Left forelimb (tissue), 1 donor: ENCODE measurements around the gene CD300A.

ENCODE experiments used
- DNase-seq: peaks from one replicate; pipeline ENCODE4 v3.0.0-alpha.2; 2018; ENCODE audit warnings: low spot score

The CD300A gene

GRCh38 chr17:74439691-74440567, 26.5 kb upstream of the CD300A start:
- no peak for DNase-seq

GRCh38 chr17:74441537-74441936, 24.9 kb upstream of the CD300A start:
- DNase-seq, result no peak

DNA sequence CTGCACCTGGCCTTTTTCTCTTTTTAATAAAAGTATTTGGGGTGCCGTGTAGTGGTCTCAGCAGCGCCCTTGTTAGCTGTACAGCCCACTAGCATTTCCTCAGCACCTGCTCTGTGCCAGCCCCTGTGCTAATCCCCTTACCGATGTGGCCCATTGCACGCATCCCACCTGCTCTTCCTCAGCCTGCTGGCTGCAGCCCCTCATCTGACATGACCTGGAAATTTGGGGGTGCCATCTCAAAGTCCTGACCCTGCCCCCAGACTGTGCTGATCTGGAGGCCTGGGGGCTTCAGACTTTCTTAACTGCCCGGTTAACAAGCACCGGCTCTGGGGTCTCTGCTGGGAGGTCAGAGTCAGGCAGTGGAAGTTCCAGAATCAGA, 24.2 kb upstream of the CD300A start:
- DNase-seq, result no peak

DNA sequence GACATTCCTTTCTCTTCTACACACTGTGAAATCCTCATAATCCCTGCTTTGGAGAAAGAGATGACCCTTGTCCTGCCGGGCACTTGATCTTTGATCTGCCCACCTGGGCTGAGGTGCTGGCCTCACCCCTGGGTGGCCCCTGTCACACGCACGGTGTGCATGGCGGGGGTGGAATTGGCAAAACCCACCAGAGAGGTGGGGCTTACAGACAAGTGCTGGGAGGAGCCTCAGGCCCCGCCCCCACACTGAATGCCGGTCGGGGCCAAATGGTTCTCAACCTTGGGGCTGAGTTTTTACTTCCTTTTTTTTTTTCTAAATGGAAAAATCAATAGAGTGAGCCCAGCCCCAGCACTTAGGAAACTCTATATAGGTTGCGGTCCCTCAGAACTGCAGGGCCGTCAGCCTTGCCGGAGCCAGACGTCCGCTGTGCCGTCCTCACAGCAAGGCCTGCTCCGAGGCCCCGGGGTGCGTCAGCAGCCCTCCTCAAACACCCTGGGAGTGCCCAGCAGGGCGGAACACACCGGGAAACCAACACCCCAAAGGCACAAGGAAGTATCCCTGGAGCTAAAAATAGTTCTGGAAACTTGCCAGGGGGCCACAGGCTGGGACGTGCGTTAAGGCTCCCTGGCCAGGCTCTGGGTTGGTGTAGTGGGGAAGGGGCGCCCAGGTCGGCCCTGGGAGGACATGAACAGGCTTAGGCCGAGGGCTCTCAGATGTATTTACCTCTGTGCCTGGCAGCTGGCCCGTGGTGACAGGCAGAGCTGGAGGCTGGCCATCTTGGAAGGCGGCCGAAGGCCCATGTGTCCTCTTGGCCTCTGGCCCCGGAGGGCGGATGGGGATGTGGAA, 23.5 kb upstream of the CD300A start:
- DNase-seq, result no peak

DNA sequence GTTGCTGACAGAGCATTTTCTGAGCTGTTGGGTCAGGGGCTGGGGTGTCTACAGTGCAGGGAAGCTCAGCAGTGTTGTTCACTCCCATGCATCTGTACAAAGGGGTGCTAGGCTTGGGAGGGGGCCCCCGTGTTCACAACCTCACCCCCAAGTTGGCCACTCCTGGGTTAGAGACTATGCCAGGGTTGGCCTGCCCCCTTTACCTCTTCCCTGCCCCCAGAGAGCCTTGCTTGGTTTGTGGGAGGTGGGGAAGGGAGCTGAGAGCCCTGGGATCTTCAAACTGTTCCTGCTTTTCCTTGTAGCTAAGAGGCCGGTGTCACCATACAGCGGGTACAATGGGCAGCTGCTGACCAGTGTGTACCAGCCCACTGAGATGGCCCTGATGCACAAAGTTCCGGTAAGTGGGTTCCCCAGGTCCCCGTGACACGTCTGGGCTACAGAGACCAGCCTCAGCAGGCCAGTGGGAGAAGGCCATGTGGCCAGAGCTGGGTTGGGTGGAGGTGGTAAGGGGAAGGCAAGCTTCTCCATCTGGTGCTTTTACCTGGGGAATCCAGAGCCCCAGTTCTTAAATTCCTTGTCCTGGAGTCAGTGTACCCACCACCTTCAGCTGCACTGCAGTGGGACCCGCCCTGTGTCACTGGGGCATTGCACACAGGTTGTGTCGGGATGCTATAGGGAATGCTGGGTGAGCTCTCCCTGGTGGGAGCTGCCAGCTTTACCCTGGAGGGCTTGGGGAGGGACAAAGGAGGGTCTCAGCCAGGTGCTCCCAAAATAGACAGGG, 22.7 kb upstream of the CD300A start:
- DNase-seq, result peak; percentile 47

DNA sequence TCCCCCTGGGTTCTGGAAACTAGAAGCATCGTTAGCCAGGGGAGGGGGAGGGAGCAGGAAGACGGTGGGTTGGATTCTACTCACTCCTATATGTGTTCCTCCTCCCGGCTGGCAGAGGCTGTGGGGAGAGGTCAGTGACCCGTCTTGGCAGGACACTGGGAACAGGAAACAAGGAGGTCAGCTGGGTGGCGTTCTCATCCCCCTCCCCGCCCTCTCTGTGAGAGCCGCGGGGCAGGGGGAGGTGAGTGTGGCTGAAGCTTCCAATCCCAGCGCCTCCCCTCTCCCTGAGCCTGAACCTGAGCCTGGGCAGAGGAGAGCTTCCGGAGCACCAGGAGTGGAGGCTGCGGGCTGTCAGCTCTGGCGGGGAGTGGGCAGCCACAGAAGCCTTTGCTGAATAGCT, 22.0 kb upstream of the CD300A start:
- DNase-seq, result peak; percentile 70

- DNase-seq, result no peak
Measured at GRCh38 chr17:74445158-74445557, 21.3 kb upstream of the CD300A start.

DNA sequence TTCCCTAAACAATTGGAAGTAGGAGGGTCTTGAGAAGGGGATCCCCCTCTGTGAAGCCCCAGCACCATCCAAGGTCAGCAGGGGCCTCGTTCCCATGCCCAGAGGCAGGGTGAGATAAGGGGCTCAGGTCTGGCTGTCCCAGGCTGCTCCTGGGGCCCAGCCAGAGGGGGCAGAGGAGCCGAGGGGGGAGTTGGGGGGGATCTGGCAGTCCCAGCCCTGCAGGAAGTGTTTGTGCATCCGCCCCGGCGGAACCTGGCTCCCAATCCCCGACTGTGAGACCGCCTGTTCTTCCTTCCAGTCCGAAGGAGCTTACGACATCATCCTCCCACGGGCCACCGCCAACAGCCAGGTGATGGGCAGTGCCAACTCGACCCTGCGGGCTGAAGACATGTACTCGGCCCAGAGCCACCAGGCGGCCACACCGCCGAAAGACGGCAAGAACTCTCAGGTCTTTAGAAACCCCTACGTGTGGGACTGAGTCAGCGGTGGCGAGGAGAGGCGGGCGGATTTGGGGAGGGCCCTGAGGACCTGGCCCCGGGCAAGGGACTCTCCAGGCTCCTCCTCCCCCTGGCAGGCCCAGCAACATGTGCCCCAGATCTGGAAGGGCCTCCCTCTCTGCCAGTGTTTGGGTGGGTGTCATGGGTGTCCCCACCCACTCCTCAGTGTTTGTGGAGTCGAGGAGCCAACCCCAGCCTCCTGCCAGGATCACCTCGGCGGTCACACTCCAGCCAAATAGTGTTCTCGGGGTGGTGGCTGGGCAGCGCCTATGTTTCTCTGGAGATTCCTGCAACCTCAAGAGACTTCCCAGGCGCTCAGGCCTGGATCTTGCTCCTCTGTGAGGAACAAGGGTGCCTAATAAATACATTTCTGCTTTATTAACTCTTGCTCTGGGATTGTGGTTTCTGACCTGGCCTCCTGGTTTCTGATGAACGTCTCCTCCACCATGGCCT, 19.6 kb upstream of the CD300A start:
- no peak for DNase-seq

DNA sequence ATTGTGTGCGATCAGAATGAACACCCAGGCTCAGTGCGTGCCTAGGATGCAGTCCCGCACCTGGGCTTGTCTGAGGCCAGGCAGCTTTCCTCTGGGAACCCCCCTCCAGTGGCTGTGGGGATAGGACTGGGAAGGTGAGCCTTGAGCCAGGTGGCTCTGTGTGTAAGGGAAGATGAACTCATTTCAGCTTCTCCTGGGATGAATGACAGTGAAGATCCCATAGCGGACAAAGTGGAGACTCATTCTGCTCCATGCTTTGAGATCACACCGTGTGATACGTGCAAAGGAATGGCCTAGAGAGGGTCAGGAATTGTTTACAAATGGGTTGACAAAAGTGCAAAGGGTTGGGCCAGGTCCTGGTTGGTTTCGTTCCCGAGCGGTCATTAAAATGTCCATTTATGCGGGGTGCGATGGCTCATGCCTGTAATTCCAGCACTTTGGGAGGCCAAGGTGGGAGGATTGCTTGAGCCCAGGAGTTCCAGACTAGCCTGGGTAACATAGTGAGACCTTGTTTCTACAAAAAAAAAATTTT, 18.7 kb upstream of the CD300A start:
- DNase-seq, result peak; percentile 54

DNA sequence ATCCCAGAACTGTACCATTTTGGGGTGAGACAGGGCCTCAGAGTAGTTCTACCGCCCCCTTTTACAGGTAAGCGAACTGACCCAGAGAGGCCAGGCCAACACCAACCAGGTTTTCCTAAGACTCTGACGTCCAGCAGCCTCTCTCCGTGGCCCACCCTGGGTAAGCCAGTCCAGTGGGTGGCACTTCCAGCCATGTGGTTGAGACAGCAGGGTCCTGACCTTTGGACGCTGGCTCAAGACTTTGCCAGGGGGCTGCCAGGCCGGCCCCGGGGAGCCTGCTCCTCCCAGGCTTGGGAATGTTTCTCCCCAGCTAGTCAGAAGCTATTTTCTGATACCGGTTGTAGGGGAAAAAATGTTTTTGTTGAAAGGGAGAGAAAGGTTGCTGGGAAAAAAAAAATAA, 17.7 kb upstream of the CD300A start:
- DNase-seq, result peak; percentile 52

- DNase-seq, result no peak
Measured at GRCh38 chr17:74449306-74449705, 17.1 kb upstream of the CD300A start.

DNA sequence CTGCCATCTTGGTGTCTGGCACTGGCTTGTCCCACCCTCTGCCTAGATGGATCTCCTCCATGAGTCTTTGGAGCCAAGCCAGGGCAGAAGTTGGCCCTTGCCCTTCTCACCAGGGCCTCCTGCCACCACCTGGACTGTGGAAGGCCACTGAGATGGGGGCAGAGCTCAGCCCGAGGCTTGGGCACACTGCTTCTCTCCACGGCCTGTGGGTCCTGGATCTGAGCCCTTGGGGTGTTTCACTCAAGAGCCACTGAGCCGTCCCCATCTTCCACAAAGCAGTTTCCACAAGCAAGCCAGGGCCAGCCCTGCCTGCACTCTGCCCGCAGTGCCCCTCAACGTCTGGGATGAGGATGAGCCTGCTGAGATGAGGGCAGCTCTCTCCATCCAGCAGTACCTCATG, 16.7 kb upstream of the CD300A start:
- DNase-seq, result no peak

DNA sequence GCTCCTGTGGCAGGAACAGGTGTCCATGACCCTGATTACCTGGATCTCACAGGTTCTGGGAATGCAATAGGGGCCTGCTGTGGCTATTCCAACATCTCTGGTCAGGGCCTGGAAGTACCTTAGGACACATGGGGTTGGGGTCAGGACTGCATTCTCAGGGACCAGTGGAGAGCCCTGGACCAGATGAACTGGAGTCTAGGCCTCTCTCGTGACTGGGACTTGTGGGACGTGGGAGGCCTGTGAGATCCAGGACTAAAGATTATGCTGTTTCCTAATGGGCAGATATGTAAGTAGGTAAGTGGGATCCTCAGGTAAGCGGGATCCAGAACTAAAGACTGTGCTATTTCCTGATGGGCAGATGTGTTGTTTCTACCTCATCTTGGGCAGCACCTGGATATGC, 16.2 kb upstream of the CD300A start:
- no peak for DNase-seq

GRCh38 chr17:74450925-74451403, 15.5 kb upstream of the CD300A start:
- DNase-seq, result peak; percentile 52

DNA sequence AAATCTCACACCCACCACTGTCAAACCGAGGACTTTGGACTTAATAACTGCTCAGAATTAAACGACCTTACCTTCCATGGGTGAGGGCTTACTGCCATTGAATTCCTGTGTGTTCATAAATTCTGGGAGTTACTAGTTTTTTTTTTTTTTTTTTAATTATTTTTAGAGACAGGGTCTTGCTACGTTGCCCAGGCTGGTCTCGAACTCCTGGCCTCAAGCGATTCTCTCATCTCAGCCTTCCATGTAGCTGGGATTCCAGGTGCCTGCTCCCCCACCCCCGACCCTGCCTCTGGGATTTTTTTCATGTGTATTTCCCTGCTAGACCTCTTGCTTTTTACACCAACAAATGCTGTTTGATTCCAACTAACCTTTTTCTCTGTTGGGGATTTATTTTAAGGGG, 14.9 kb upstream of the CD300A start:
- DNase-seq, result no peak

DNA sequence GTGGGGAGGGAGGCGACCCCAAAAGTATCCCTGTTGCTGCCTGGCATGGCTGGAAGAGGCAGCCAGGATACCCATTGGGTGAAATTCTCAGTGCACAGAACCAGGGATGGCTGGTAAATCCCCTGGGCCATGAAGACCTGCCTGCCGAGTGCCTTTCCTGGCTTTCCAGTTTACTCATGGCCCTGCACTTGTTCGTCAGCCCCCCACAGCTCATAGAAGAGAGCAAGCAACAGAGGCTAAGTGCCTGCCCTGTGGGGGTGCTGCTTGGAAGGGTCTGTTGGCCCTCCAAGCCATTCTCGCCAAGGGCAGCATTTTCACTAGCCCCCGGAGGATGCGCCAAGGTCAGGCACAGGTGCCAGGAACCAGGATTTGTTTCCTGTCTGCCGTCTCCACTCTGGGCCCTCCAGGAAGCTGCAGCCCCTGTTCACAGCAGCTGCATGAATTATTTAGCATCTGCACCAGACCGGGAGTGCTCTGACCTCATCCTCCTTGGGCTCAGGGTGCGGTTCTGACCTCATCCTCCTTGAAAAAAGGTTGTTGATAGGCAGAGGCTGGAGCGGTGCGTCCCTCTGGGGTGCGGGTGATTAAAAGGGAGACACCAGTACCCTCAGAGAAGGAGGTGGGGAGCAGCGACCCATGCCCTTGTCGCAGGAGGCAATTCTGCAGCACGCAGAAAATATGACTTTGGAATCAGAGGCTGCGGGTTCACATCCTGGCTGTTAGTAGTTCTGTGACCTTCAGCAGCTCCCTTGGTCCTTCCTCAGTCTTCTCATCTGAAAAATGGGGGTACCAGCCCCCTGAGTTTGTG, 14.2 kb upstream of the CD300A start:
- peak; percentile 72 for DNase-seq

DNA sequence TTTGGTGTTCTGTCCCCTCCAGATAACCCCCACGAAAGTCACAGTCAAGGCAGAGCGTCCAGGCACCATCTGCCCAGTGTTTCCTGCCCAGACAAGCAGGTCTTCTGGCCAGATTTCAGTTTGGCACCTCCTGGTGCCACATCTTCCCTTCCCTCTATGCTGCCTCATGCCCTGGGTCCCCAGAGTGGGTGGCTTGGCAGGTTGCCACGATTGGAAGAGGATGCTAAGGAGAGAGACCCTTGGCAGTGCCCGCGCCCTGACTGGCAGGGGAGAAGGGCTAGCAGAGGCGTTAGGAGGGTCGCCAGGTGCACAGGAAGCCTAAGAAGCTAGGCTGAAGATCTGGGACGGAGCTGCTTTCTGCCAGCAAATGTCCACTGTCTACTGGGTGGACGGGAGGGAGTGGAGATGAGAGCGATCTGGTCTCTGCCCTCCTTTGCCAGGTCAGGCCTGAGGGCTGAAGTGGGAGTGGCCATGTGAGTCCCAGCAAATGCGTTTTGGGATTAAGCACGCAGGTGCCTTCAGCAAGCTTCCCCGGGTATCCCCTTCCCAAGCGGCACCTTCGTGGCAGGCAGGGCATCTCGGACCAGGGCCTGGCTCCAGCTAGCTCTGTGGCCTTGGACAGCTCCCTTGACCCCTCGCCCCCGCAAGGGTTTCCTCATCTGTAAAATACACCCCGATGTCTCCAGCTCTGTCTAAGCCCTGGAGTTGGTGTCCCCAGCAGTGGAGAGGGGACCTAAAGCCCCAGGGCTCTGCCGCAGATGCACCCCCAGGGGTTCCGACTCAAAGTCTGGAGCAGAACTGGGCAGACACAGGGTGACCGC, 13.4 kb upstream of the CD300A start:
- no peak for DNase-seq

DNA sequence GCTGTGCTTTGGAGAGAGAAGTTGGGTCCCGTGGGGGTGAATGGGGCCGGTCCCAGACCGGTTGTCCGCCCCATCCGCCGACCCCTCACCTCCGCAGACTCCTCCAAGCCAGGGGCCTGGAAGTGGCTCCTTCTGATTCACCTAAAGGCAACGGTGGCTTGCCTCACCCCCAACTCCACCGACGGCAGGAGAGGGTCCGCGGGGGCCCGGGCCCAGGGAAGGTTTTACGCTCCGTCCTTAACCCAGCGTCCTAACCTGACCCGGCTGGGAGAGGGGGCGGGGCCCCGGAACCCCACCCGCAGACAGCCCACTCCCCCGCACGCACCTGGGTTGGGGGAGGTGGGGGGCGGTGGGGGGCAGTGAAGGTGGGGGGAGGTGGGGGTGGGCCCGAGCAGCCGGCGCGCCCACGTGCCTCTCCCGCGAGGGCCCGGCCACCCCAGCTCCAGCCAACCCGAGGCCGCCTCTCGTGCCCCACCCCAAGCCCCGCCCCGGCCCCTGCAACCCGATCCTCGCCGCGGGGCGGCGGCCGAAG, 12.7 kb upstream of the CD300A start:
- DNase-seq, result peak; percentile 94
